Measurements from ENCODE around the gene PPP2R3A.
"Not testable (repeated sequence)": the region's sequence is repeated elsewhere in the genome, so short reads cannot be mapped to it uniquely, and the experiment has no call there.

Gene PPP2R3A, protein sequence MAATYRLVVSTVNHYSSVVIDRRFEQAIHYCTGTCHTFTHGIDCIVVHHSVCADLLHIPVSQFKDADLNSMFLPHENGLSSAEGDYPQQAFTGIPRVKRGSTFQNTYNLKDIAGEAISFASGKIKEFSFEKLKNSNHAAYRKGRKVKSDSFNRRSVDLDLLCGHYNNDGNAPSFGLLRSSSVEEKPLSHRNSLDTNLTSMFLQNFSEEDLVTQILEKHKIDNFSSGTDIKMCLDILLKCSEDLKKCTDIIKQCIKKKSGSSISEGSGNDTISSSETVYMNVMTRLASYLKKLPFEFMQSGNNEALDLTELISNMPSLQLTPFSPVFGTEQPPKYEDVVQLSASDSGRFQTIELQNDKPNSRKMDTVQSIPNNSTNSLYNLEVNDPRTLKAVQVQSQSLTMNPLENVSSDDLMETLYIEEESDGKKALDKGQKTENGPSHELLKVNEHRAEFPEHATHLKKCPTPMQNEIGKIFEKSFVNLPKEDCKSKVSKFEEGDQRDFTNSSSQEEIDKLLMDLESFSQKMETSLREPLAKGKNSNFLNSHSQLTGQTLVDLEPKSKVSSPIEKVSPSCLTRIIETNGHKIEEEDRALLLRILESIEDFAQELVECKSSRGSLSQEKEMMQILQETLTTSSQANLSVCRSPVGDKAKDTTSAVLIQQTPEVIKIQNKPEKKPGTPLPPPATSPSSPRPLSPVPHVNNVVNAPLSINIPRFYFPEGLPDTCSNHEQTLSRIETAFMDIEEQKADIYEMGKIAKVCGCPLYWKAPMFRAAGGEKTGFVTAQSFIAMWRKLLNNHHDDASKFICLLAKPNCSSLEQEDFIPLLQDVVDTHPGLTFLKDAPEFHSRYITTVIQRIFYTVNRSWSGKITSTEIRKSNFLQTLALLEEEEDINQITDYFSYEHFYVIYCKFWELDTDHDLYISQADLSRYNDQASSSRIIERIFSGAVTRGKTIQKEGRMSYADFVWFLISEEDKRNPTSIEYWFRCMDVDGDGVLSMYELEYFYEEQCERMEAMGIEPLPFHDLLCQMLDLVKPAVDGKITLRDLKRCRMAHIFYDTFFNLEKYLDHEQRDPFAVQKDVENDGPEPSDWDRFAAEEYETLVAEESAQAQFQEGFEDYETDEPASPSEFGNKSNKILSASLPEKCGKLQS (N-terminal part only)

DNA sequence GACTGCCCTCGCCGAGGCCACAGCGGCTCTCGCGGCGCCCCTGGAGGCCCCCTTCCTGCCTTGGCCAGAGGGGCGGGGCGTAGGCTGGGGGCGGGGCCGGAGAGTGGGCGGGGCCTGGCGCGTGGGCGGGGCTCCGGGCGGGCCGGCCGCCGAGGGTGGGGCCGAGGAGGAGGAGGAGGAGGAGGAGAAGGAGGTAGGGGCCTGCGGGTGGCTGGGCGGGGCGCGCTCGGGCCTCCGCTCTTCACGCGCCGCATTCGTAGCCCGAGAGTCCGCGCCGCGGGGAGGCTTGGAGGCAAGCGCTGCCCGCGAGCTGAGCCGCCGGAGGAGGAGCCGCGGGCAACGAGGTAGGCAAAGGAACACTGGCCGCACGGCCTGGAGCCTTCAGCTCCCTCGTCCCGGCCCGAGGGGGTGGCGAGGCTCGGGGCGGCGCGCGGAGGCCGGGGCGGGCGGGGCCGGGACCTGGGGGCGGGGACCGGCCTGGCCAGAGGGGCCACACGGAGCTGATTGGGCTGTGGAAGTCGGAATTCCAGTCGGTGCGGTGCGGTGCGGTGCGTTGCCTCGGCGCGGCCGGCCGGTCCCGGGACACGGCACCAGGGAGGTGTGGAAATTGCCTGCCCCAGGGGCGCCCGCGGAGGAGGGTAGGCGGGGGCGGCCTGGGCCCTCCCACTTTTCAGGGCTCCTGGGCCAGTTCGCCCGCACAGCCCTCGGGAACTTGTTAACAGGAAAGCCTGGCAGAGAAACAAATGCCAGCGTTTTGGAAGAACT lies at the start of gene PPP2R3A:
Gene PPP2R3A, plus strand, starts transcription at position 223 of the 765 bp plus-strand sequence. CDS start 35,771 bp downstream, outside the sequence.
- no peak for DNase-seq

DNA sequence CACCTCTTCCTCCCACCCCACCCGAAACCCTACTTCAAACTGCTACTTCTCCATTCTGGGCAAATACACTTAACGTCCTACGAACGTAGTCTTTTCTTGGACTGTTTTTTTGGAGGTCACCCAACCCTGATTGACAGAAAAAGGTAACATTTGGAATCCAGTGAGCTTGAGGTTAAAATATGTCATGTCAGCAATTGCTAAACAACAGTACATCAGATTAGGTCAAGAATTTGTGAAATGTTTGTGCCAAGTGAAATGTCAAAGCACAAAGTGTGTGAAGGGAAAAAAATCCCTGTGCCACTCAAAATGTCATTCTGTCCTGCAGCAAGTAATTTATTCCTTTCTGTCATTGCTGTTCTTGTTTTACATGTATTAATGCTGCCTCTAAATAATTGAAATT lies 49.2 kb upstream of the PPP2R3A start:
- no peak for DNase-seq

DNA sequence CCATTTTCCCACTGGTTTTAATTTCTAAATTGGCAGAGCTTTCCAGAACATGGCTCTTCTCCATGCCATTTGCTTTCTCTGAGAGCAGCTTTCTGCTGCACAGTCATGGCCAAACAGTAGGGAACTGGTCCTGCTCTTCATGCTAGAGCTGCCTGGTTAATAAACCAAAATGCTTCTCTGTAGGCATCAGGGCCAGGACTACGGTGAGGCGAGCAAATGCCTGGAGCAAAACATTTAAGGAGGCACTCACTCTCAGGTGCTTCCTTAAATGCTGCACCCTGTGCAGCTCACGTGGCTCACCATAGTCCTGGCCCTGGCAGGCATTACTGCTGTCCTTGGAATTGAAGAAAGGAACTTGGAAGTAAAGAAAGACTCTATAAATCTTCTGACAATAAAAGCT lies 48.5 kb upstream of the PPP2R3A start:
- no peak for DNase-seq

DNA sequence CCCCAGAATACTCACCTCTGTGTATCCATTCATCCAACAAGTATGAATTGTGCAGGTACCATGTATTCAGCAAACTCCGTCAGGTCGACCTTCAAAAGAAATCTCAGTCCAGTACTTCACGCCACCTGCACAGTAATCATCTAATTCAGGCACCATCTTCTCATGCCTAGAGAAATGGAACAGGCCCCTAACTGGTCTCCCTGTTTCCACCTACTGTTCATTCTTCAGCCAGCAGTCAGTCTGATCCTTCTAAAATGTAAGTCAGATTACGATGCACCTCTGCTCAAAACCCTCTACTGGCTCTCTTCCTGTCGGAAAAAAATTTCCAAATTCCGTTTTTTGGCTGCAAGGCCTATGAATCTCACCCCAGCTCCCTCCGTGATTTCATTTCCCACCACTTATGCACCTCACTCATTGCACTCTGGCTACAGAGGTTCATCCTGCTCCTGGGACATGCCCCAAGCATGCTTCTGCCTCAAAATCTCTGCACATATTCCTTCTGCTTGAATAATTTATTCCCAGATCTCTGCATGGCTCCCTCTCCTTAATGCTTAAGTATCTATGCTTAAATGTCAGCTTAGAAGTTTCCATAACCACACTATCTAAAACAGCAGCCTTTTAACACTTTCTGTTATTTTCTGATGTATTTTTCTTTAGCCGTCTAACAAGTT lies 47.5 kb upstream of the PPP2R3A start:
- no peak for DNase-seq

DNA sequence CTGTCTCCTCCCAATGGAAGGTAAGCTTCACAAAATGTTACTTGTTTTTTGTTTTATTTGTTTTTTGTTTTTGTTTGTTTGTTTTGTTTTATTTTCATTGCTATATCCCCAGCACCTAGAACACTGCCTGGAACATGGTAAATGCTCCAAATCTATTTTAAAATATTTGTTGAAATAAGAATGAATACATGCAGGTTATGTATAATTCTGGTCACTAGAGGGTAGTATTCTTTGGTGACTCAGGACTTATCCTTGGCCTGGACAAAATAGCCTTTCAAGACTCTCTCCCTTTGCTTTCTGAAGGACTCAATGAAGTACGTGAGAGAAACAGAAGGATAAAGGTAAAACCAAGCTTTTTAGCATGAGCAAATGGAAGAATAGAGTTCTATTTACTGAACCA lies 46.9 kb upstream of the PPP2R3A start:
- DNase-seq: no peak

DNA sequence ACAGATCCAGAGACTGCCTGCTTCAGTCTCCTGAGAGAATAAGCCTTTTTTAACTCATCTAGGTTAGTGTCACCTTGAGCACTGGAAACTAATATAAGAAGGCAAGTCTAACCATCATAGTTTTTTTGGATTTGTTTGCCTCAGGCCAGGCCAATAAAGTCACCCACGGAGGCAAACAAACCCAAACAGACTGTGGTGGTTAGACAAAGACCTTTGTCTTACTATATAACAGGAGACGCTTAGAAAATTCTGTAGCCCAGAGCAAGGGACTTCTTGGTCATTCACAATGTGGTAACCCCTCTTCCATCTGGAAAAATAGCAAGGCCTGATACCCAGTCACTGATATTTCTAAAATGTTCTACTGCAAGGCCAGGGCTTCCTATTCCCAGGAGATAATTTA lies 45.3 kb upstream of the PPP2R3A start:
- no peak for DNase-seq

DNA sequence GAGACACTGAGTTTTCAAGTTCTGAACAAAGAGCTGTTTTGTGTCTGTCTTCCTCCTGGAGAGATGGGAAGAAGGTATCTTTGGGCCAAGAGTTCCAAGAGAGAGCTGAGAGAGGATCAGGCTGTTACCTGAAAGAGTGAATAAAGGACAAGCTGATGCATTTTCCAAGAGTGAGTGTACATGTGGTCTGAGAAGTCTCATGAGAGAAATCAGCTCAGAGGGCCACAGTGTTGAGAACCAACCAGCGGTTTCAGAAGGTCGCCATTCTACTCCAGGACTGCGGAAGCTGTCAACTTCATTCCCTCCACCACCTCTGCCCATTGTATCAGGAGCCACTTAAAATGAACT lies 42.7 kb upstream of the PPP2R3A start:
- DNase-seq: no peak

DNA sequence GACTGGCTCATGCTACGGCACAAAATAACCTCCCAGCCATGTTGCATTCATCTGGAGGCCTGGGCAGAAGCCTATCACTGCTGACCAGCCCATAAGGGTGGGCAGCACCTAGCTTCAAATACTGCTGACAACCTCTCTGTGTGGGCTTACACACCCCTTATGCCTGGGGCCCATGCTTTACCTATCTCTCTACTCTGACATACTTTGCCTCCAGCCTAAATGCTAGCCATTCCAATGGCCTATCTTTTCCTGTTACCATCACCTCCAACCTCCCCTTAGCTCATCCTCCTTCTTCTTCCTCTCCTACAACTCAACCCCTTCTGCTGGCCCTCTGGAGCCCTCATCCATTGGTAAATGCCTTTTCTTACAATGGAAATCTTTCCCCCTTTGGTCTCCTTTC lies 41.0 kb upstream of the PPP2R3A start:
- no peak for DNase-seq

DNA sequence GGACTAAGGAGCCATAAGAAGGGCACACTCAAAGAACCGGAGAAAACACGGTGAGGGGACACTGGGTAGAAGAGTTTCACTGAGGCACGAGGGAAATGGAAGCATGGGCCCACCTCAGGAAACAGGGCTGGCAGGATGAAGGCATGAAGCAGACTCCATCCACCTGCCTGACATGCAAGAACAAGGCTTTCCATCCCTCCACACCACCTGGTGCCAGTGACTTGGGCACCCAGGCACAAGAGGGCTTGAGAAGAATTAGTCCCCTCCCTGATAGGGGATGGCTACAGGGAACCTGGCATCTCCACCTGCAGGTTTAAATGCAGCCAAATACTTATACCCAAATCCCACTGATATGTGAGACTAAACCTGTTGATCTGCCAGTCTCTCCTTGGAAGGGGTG lies 38.9 kb upstream of the PPP2R3A start:
- DNase-seq: no peak

DNA sequence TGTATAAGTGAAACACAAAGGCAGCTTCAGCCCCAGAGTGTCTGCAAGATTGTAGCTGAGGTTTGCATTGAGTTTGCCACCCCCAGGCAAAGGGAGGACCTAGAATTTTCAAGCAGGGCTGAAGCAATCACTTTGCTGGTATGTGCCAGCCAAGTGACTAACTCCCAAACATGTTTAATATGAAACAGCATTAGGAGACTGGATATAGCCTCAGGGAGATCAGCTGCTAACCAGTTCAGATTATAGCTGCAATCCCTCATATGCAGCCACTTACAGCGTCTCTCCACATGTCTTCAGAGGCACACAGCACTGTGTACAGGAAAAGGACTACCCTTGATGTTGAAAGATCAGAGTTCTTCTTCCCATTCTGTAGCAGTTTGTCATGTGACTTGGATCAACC lies 38.4 kb upstream of the PPP2R3A start:
- no peak for DNase-seq

DNA sequence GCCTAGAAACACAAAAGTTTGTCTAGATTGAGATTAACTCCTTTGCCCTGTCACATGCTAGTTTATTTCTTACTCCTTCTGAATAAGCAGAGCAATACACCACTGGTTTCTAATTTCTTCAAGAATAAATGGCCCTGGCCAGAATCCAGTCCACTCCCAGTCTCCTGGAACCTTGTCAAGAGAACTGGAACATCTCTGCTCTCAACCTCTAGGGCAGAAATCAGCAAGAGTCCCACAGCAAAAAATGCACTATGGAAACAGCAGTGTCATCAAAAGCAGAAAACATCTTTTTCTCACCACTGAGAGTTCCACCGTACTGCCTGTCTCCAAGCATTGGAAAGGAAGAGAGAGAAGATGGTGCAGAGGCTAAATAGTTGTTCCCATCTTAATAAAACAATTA lies 35.9 kb upstream of the PPP2R3A start:
- no peak for DNase-seq

DNA sequence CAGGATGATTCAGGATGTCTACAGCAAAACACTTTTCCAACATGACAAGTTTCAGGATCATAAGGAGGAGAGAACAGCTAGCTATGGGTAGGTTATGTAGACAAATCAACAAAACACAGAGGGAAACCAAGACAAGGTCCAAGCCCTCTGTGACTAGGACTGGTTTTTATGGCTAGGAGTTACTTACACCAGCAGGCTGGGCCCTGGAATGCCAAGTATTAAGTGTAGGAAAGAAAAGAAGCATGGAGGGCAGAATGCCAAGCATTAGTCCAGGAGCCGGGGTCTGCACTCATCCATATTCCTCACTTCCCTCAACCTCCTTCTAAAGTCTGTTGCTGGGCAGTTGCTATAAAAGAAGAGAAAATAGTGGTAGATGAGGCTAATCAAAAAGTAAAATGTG lies 35.3 kb upstream of the PPP2R3A start:
- no peak for DNase-seq

DNA sequence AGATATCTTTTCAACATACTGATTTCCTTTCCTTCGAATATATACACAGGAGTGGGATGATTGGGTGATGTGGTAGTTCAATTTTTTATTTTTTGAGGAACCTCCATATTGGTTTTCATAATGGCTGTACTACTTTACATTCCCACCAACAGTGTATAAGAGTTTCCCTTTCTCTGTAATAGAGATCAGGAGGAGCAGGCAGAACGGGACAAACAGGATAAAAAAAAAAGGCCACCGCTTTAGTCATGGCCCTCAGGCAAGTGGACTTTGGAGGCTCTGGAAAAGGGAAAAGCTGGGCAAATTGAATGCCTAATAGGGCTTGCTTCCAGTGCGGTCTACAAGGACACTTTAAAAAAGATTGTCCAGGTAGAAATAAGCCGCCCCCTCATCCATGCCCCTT lies 30.4 kb upstream of the PPP2R3A start:
- DNase-seq: not testable (repeated sequence)

DNA sequence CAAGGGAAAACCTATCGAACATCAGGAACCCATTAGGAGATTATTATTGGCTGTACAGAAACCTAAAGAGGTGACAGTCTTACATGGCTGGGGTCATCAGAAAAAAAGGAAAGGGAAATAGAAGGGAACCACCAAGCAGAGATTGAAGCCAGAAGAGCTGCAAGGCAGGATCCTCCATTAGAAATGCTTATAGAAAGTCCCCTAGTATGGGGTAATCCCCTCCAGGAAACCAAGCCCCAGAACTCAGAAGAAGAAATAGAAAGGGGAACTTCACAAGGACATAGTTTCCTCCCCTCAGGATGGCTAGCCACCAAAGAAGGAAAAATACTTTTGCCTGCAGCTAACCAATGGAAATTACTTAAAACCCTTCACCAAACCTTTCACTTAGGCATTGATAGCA lies 27.8 kb upstream of the PPP2R3A start:
- DNase-seq: not testable (repeated sequence)

DNA sequence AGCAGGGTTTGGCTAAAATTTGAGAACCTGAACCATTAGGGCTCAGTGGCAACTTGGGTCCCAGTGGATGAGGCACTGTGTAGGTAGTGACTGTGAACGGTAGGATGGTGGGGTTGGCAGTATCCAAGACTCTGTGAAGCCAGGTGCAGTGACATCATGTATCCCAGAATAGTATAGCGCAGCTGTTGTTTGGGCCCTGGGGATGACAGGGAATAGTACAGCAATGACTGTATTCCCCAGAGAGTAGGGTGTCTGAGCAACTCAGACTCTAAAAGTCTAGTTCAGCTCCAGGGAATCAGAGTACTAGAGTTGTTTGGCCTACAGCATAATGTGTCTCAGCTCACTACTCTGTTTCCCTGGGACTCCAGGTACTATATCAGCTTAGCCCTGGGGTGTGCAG lies 20.7 kb upstream of the PPP2R3A start:
- no peak for DNase-seq

DNA sequence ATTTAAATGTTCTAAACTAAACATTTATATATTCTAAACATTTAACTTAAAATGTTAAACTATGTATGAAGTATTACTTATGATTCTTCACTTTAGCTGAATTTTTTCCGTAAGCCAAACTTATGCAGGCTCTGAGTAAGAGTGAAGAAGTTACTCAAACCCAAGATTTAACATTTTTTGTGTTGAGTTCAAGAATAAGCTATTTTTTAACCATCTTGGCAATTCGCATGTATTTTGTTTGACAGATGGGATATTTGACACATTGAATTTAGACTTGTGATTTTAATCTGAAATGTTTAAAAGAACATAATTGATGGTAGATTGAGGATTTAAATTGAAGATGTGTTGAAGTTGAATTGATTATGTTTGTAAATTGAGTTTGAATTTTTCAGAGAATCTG lies 14.6 kb upstream of the PPP2R3A start:
- no peak for DNase-seq

DNA sequence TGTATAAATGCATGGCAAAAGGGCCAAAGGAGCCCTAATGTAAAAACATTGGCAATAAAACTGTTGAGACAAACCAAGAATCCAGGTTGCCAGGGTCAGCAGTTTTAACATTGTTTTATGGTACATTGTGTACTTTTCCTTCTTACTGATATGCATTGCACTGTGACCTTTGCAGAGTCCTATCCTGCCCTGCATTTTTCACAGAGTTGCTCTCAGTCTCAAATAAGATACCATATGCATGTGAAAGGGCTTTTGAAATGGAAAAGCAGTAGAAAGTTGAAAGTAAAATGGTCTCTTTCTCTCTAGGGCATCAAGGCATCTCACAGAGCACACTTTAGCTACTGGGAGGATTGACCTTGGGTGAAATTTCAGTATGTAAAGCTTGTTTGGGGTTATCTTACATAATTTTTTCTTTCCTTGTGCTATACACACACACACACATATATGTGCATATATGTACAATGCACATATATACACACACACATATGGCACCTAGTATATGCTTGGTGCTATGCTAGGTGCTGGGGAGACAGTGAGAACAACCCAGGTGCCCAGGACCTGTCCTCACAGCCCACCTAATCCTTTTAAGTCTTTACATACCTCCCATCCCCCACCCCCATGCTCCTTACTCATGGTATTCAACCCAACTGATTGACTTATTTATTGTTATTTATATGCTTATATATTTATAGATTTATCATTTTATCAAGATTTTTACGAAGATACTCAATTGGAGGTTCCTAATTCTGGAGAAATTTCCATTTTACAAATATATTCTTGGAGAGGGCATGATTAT lies 1.2 kb upstream of the PPP2R3A start:
- DNase-seq: no peak

DNA sequence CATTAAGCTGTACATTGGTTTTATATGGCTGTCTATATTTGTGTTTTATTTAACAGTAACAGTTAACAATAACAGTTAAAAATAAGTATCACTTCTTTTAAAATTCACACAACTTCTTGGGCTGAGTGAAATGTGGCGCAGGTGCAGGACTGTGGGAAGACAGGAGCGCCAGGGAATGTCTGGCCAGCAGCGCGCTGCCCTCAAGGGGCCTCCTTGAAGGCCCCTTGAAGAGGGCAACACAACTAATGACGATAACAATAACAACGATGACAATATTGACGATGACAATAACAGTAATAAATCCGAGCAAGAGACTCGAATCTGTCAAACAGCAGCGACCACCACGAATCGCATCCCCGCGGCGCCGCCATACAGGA lies 411 bp upstream of the PPP2R3A start:
- no peak for DNase-seq

DNA sequence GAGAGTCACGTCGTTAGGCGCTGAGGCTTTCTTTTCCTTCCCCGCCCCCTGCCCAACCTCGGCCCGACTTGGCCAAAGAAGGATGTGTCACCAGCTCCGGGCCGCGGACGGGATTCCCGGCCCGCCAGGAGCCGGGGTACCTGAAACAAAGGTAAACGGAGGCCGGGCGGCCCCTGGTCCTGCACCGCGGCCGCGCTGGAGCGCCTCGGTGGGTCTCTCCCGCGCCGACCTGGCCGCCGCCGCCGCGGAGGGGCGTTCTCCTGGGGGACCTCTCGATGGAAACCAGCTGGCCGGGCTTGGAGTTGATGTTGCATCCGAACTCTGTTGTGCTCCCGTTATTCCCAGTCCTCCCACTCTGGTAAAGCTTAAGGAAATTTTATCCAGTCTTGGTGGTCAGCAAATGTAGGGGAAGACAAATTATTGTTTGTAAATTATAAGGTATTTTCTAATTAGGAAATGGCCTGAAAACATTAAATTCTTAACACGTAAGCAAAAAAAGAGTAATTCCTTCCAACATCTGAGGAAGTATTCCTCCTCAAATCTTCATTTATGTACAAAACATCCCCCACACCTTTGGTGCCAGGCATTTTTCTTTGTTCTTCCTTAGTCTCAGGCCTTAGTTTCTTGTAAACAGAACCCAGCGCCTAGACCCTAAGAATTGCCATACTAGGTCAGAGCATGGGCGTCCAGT lies 888 bp downstream of the PPP2R3A start:
- DNase-seq: no peak

DNA sequence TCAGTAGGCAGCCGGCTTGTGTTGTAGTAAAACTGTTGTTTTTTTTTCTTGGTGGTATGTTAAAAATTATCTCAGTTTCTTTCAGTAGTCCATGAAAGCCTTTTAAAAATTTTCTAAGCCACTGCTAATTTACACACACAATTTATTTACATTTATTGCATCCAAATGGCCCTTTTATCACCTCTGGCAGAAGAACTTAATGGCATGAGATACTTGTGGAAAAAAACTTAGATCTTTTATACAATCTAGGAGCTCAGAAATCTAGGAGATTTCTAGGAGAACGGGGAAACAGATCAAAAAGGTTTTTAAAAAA lies 1.4 kb downstream of the PPP2R3A start:
- no peak for DNase-seq

DNA sequence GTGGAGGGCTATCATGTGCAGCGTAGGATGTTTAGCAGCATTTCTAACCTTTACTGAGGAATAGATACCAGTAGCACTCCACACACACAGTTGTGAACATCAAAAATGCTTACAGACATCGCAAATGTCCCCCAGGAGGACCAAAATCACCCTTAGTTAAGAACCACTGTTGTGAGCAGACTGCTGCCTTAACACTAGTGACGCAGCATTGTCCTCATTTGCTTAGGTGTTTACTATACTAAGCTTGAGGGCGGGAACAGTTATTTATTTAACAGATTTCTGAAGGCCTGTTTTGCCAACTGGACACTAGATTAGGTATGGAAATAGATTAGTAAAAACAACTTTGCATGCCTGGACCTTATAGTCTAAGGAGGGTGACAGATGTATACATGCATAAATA lies 2.3 kb downstream of the PPP2R3A start:
- no peak for DNase-seq

Data from GF-D8 (cell line).